ENCODE results near the gene PRUNE2. TPM values are rescaled to one million over a fixed set of nuclear protein-coding genes. Genes with fewer than 3 reads are reported as not detected.

PRUNE2 gene
- total and polyA plus RNA-seq, 9 of the 15 experiments (the other 6 are each of a cell fraction or from before 2014, with no cell fraction given): 0.05 to 0.45 (median 0.18) TPM; not detected in 1

- 0% methylated on average over 2 of the region's 2 CpGs for WGBS (ENCODE audit: insufficient coverage, low coverage, missing lambda C conversion rate)
- no peak overlapping the region for H3K4me2 ChIP-seq (ENCODE audit: insufficient read depth, low read length)
- H3K27me3 ChIP-seq (ENCODE audit: control insufficient read depth in 2 of 2, insufficient read depth in 2 of 2, low read length in 2 of 2): no peaks in the 10 kb centered on the region
- no peaks in the 10 kb centered on the region for H3K9me1 ChIP-seq (ENCODE audit: control insufficient read depth, insufficient read depth, low read length)
- TF ChIP-seq ZNF589 (CRISPR knock-in tag; IDR thresholded peaks at IDR 0.05; ENCODE audit: low read depth) (no peak), GABPB1 (CRISPR knock-in tag; IDR thresholded peaks at IDR 0.05) (no peak), ZNF586 (CRISPR knock-in tag; conservative IDR thresholded peaks at IDR 0.05) (no peak)
- H3K9ac ChIP-seq (ENCODE audit: insufficient read depth in 1 of 2, low read depth in 2 of 2, low read length in 2 of 2): no peak overlapping the region
- DNase-seq (ENCODE audit: extremely low read depth in 1 of 4, low spot score in 3 of 4): no peak
- no peaks in the 10 kb centered on the region for H4K20me1 ChIP-seq (replicated peaks; ENCODE audit: control insufficient read depth, insufficient read depth, low read length)
- ATAC-seq: no peak
- no peak for FAIRE-seq
- no TSS peak for BruUV-seq (replicated peaks)
- no peaks in the 10 kb centered on the region for H3K36me3 ChIP-seq (ENCODE audit: control insufficient read depth, insufficient read depth, low read length)
- POLR2A ChIA-PET: no interaction called here
- in situ Hi-C loops (cut with MboI): loop anchor here (25.0 kb wide), 1 partner anchor 184 kb away; no protein-coding TSS in a partner anchor
- H3K79me2 ChIP-seq (ENCODE audit: control insufficient read depth, insufficient read depth, low read length): no peaks in the 10 kb centered on the region
- intact Hi-C loops (cut with micrococcal nuclease): no loop called here
- CTCF ChIA-PET (ENCODE audit: low intra/inter-chr PET ratio): no interaction called here
- no peak overlapping the region for H3K27ac ChIP-seq (ENCODE audit: extremely low read depth, low read depth, low read length)
- H3K9me3 ChIP-seq (replicated peaks; ENCODE audit: control insufficient read depth, insufficient read depth, low read depth, low read length): no peaks in the 10 kb centered on the region
- no peaks in the 10 kb centered on the region for H3K4me1 ChIP-seq (replicated peaks in 1 of 2; ENCODE audit: control insufficient read depth in 2 of 2, insufficient read depth in 2 of 2, low read length in 2 of 2)
- H2AFZ ChIP-seq (ENCODE audit: low read depth, low read length): no peak overlapping the region
- no peak overlapping the region for H3K4me3 ChIP-seq
Measured at GRCh38 chr9:76803083-76803482, 102.8 kb downstream of the PRUNE2 start.

DNA sequence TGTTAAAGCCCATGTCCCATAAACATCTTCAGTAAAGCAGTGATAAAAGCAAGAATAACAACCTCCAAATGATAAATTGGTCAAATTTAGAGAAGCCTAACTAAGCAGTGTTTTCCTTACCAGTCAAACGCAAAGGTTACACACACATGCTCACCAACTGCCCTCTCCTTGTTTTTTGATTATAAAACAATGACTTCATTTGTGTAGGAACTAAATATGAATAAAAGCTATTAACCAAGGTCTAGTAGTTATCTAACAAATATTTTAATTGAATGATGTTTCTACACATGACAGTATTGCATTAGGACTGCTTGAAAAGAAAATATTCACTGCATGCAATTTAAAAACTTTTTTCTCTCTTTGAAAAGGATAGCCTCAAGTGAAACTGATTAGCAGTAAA is 105.0 kb downstream of the PRUNE2 start:
- Histone ChIP-seq H3K9ac (ENCODE audit: insufficient read depth in 1 of 2, low read depth in 2 of 2, low read length in 2 of 2) (no peak overlapping the region), H3K79me2 (ENCODE audit: control insufficient read depth, insufficient read depth, low read length) (no peaks in the 10 kb centered on the region), H4K20me1 (replicated peaks; ENCODE audit: control insufficient read depth, insufficient read depth, low read length) (no peaks in the 10 kb centered on the region), H2AFZ (ENCODE audit: low read depth, low read length) (no peak overlapping the region), H3K27me3 (ENCODE audit: control insufficient read depth in 2 of 2, insufficient read depth in 2 of 2, low read length in 2 of 2) (no peaks in the 10 kb centered on the region), H3K36me3 (ENCODE audit: control insufficient read depth, insufficient read depth, low read length) (no peaks in the 10 kb centered on the region), H3K4me1 (replicated peaks in 1 of 2; ENCODE audit: control insufficient read depth in 2 of 2, insufficient read depth in 2 of 2, low read length in 2 of 2) (no peaks in the 10 kb centered on the region), H3K9me3 (replicated peaks; ENCODE audit: control insufficient read depth, insufficient read depth, low read depth, low read length) (no peaks in the 10 kb centered on the region), H3K9me1 (ENCODE audit: control insufficient read depth, insufficient read depth, low read length) (no peaks in the 10 kb centered on the region), H3K27ac (ENCODE audit: extremely low read depth, low read depth, low read length) (no peak overlapping the region), H3K4me2 (ENCODE audit: insufficient read depth, low read length) (no peak overlapping the region), H3K4me3 (no peak overlapping the region)
- FAIRE-seq: no peak
- 0% methylated on average over 1 of the region's 1 CpG for WGBS (ENCODE audit: insufficient coverage, low coverage, missing lambda C conversion rate)
- intact Hi-C loops (cut with micrococcal nuclease) (no loop called here), in situ Hi-C loops (cut with MboI) (loop anchor here (25.0 kb wide), 1 partner anchor 186 kb away; no protein-coding TSS in a partner anchor)
- ChIA-PET CTCF (ENCODE audit: low intra/inter-chr PET ratio) (no interaction called here), POLR2A (no interaction called here)
- no peak for DNase-seq (ENCODE audit: extremely low read depth in 1 of 4, low spot score in 3 of 4)
- ATAC-seq: no peak
- BruUV-seq (replicated peaks): no TSS peak
- TF ChIP-seq PHB (CRISPR knock-in tag; IDR thresholded peaks at IDR 0.05): no peak
- TF ChIP-seq MTA3 (IDR thresholded peaks at IDR 0.05; ENCODE audit: borderline replicate concordance): no peak
- TF ChIP-seq MAFF (IDR thresholded peaks at IDR 0.05; ENCODE audit: low read length): no peak
- TF ChIP-seq PCBP2 (IDR thresholded peaks at IDR 0.05; ENCODE audit: low read depth, low read length, poor library complexity, severe bottlenecking): no peak
- no peak for TF ChIP-seq ZSCAN32 (CRISPR knock-in tag; IDR thresholded peaks at IDR 0.05)
- TF ChIP-seq, protein P1, sequence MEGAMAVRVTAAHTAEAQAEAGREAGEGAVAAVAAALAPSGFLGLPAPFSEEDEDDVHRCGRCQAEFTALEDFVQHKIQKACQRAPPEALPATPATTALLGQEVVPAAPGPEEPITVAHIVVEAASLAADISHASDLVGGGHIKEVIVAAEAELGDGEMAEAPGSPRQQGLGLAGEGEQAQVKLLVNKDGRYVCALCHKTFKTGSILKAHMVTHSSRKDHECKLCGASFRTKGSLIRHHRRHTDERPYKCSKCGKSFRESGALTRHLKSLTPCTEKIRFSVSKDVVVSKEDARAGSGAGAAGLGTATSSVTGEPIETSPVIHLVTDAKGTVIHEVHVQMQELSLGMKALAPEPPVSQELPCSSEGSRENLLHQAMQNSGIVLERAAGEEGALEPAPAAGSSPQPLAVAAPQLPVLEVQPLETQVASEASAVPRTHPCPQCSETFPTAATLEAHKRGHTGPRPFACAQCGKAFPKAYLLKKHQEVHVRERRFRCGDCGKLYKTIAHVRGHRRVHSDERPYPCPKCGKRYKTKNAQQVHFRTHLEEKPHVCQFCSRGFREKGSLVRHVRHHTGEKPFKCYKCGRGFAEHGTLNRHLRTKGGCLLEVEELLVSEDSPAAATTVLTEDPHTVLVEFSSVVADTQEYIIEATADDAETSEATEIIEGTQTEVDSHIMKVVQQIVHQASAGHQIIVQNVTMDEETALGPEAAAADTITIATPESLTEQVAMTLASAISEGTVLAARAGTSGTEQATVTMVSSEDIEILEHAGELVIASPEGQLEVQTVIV (CRISPR knock-in tag; IDR thresholded peaks at IDR 0.05; ENCODE audit: borderline replicate concordance): no peak
- no peak for TF ChIP-seq ZNF830 (CRISPR knock-in tag; IDR thresholded peaks at IDR 0.05)
- TF ChIP-seq, protein P2, sequence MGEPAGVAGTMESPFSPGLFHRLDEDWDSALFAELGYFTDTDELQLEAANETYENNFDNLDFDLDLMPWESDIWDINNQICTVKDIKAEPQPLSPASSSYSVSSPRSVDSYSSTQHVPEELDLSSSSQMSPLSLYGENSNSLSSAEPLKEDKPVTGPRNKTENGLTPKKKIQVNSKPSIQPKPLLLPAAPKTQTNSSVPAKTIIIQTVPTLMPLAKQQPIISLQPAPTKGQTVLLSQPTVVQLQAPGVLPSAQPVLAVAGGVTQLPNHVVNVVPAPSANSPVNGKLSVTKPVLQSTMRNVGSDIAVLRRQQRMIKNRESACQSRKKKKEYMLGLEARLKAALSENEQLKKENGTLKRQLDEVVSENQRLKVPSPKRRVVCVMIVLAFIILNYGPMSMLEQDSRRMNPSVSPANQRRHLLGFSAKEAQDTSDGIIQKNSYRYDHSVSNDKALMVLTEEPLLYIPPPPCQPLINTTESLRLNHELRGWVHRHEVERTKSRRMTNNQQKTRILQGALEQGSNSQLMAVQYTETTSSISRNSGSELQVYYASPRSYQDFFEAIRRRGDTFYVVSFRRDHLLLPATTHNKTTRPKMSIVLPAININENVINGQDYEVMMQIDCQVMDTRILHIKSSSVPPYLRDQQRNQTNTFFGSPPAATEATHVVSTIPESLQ (CRISPR knock-in tag; IDR thresholded peaks at IDR 0.05): no peak
- TF ChIP-seq ZC3H11A (IDR thresholded peaks at IDR 0.05; ENCODE audit: low read depth, low read length): no peak
- TF ChIP-seq NFIX (CRISPR knock-in tag; IDR thresholded peaks at IDR 0.05; ENCODE audit: low read depth): no peak

All from K562 (cell line).